B cell (primary cell): ENCODE data around the gene GLB1L3. TPM values are rescaled to one million over a fixed set of nuclear protein-coding genes. Genes with fewer than 3 reads are reported as not detected.
A peak's percentile ranks its signal among the peaks of the same experiment; 100 is the strongest.

Source experiments
- ATAC-seq: fragments of 200-7000 bp; cut with Tn5 transposase; one replicate; pipeline ENCODE4 v1.10.0; 2021; ENCODE audit warnings: low read depth, mild to moderate bottlenecking, moderate number of reproducible peaks, moderate library complexity
- CTCF ChIA-PET: fragments of 350-600 bp; sonication (Branson Sonifier 250); formaldehyde crosslinking; loops from one replicate; lab custom pipeline; 2021; ENCODE audit warnings: antibody characterized with exemption, inconsistent platforms; lab: Charles Lee
- POLR2A ChIA-PET: fragments of 350-600 bp; sonication (Branson Sonifier 250); formaldehyde crosslinking; loops from one replicate; lab custom pipeline; 2021; ENCODE audit warnings: antibody characterized with exemption; lab: Charles Lee
- DNase-seq: peaks from one replicate; pipeline ENCODE4 v3.0.0; 2013
- H2AFZ ChIP-seq: 2 replicates; pipeline ENCODE4 v1.6.1; 2012; ENCODE audit warnings: mild to moderate bottlenecking, low read depth, low read length; ENCODE audit not compliant: insufficient read depth, poor library complexity, severe bottlenecking
- H3K27ac ChIP-seq, 2 donors: 1 replicate in 1 of 2; 2 replicates in 1 of 2; pipeline ENCODE4 v1.5.1; 2012 to 2013; ENCODE audit warnings: low read length in 2 of 2, mild to moderate bottlenecking in 2 of 2, moderate library complexity in 1 of 2
- H3K27me3 ChIP-seq, 4 experiments: fragments of 200-600 bp in 1 of 4; sonication (generic) in 1 of 4; replicated peaks in 1 of 4; 1 replicate in 2 of 4; 2 replicates in 2 of 4; pipeline versions ENCODE4 v1.6.1 to v1.7.0; 2013 to 2016; ENCODE audit warnings: low read length in 3 of 4, mild to moderate bottlenecking in 2 of 4, mixed read lengths in 1 of 4, moderate library complexity in 1 of 4; ENCODE audit not compliant: insufficient read depth in 4 of 4, control insufficient read depth in 3 of 4; ENCODE audit errors: control extremely low read depth in 1 of 4
- H3K36me3 ChIP-seq, 2 experiments: replicated peaks in 1 of 2; 1 replicate in 1 of 2; 2 replicates in 1 of 2; pipeline versions ENCODE4 v1.6.1 to v1.7.1; 2013; ENCODE audit warnings: low read length in 1 of 2; ENCODE audit not compliant: insufficient read depth in 2 of 2, control insufficient read depth in 1 of 2; ENCODE audit errors: control extremely low read depth in 1 of 2, extremely low read depth in 1 of 2
- H3K4me1 ChIP-seq, 2 donors: fragments of 200-600 bp in 1 of 2; sonication (generic) in 1 of 2; 1 replicate in 1 of 2; 2 replicates in 1 of 2; pipeline versions ENCODE4 v1.5.1 to v1.6.1; 2013 to 2017; ENCODE audit warnings: low read length in 2 of 2; ENCODE audit not compliant: control insufficient read depth in 2 of 2, insufficient read depth in 2 of 2
- H3K4me2 ChIP-seq: replicated peaks from 2 replicates; pipeline ENCODE3; 2012; ENCODE audit warnings: mild to moderate bottlenecking, low read depth, low read length; ENCODE audit not compliant: poor library complexity, severe bottlenecking
- H3K4me3 ChIP-seq, 5 experiments: fragments of 200-600 bp in 1 of 5; sonication (generic) in 1 of 5; 1 replicate in 3 of 5; 2 replicates in 2 of 5; pipeline versions ENCODE4 v1.5.1 to v1.7.0; 2011 to 2016; ENCODE audit warnings: low read length in 4 of 5, mild to moderate bottlenecking in 4 of 5, low read depth in 2 of 5, control low read depth in 1 of 5, moderate library complexity in 1 of 5; ENCODE audit not compliant: insufficient read depth in 1 of 5; ENCODE audit errors: control extremely low read depth in 1 of 5, extremely low read depth in 1 of 5
- H3K79me2 ChIP-seq: fragments of 200-600 bp; sonication (generic); one replicate; pipeline ENCODE4 v1.6.0; 2016; ENCODE audit warnings: low read length; ENCODE audit not compliant: control insufficient read depth, insufficient read depth
- H3K9ac ChIP-seq: fragments of 200-600 bp; sonication (generic); 2 replicates; pipeline ENCODE4 v1.6.1; 2017; ENCODE audit warnings: mild to moderate bottlenecking, low read length, moderate library complexity
- H3K9me3 ChIP-seq, 3 donors: one replicate each; pipeline versions ENCODE4 v1.6.1 to v1.7.1; 2013; ENCODE audit warnings: low read length in 2 of 3; ENCODE audit not compliant: control insufficient read depth in 2 of 3, insufficient read depth in 1 of 3; ENCODE audit errors: control extremely low read depth in 1 of 3
- H4K20me1 ChIP-seq: 2 replicates; pipeline ENCODE4 v1.6.0; 2012; ENCODE audit warnings: mild to moderate bottlenecking, low read length; ENCODE audit not compliant: insufficient read depth, control insufficient read depth, poor library complexity, severe bottlenecking
- H3K27ac Mint-ChIP-seq: one replicate; pipeline ENCODE4 v1.8.0; 2021; ENCODE audit warnings: mixed read lengths
- H3K27me3 Mint-ChIP-seq: one replicate; pipeline ENCODE4 v1.8.0; 2021; ENCODE audit warnings: mixed read lengths
- H3K4me1 Mint-ChIP-seq: one replicate; pipeline ENCODE4 v1.8.0; 2021; ENCODE audit warnings: mixed read lengths
- H3K4me3 Mint-ChIP-seq: one replicate; pipeline ENCODE4 v1.8.0; 2021; ENCODE audit warnings: mixed read lengths
- H3K9me3 Mint-ChIP-seq: one replicate; pipeline ENCODE4 v1.8.0; 2022; ENCODE audit warnings: mixed read lengths; ENCODE audit not compliant: insufficient read depth
- EZH2 ChIP-seq: IDR thresholded peaks from 2 replicates; pipeline ENCODE4 v1.6.1; 2012; ENCODE audit warnings: borderline replicate concordance, low read depth, mild to moderate bottlenecking, moderate library complexity, low read length; ENCODE audit not compliant: insufficient read depth, poor library complexity, severe bottlenecking
- WGBS: methylation state at CpG from one replicate; pipeline ENCODE4 v1.1.5; 2013; ENCODE audit warnings: missing lambda C conversion rate; ENCODE audit not compliant: insufficient coverage; 5-methylcytosine and 5-hydroxymethylcytosine counted together
- intact Hi-C: fragments of 100-400 bp; cut with micrococcal nuclease; formaldehyde crosslinking; loops from one replicate; pipeline ENCODE4 v1.10.0; 2022
- polyA plus RNA-seq: library from polyadenylated mRNA; depleted of rRNA; stranded (reverse); fragments of >200 nt; gene quantifications from 2 replicates; pipeline ENCODE4 v1.2.3, GENCODE V29; 2012
- total RNA-seq, 2 donors: library from RNA; stranded (reverse); fragments of 120-200 nt in 1 of 2; gene quantifications; 1 replicate in 1 of 2; 2 replicates in 1 of 2; pipeline versions ENCODE4 v1.2.3 to v1.2.4, GENCODE V29; 2013 to 2022
- TF ChIP-seq, protein P1 (sequence below): fragments of 200-600 bp; IDR thresholded peaks from one replicate; pipeline ENCODE4 v1.8.0; 2022; ENCODE audit warnings: antibody characterized with exemption, mild to moderate bottlenecking

The GLB1L3 gene
- total and polyA plus RNA-seq, 2 donors (not counting 1 experiment from before 2014, with no cell fraction given), result not detected

DNA sequence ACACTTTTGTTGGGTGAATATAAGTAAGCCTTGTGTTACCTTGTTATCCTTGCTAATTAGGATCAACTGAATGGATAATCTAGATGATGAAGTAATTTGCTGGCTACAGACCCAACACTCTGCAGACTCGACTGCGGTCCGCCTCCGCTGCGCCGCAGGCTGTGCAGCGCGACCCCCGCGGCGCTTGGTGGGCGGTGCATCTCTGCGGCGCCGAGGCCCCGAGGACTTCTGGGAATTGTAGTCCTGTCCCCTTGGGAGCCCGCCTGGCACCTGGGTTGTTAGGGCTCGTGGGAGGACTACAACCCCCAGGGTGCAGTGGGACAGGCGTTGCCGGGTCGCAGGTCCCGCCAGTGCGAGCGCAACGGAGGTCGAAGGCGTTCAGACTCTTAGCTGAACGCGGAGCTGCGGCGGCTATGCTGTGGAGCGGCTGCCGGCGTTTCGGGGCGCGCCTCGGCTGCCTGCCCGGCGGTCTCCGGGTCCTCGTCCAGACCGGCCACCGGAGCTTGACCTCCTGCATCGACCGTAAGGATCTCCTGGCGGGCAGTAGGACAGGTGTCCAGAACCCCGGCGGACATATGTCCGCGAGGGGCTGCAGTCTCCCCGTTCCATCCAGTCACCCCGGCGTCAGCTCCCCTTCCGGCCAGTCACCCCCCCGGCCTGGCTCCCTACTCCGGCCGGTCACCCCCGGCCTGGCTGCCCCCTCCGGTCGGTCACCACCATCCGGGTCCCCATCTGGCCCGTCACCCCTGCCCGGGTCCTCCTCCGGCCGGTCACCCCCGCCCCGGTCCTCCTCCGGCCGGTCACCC lies 22.8 kb upstream of the GLB1L3 start, which contains the start of the genes ACAD8 and THYN1:
Gene ACAD8 (plus strand): TSS at position 381 of the 806 bp plus-strand sequence. CDS start 33 bp downstream, at position 414.
Gene THYN1 (minus strand): TSS at position 165 of the 806 bp plus-strand sequence. CDS start 470 bp downstream, outside the sequence.
- no peak for TF ChIP-seq EZH2
- TF ChIP-seq, protein P1, sequence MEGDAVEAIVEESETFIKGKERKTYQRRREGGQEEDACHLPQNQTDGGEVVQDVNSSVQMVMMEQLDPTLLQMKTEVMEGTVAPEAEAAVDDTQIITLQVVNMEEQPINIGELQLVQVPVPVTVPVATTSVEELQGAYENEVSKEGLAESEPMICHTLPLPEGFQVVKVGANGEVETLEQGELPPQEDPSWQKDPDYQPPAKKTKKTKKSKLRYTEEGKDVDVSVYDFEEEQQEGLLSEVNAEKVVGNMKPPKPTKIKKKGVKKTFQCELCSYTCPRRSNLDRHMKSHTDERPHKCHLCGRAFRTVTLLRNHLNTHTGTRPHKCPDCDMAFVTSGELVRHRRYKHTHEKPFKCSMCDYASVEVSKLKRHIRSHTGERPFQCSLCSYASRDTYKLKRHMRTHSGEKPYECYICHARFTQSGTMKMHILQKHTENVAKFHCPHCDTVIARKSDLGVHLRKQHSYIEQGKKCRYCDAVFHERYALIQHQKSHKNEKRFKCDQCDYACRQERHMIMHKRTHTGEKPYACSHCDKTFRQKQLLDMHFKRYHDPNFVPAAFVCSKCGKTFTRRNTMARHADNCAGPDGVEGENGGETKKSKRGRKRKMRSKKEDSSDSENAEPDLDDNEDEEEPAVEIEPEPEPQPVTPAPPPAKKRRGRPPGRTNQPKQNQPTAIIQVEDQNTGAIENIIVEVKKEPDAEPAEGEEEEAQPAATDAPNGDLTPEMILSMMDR, result peak; percentile 40

More for the DNA sequence above, 22.8 kb upstream of the GLB1L3 start, which contains the start of the genes ACAD8 and THYN1:
- Histone ChIP-seq H4K20me1 (no peaks in the 10 kb centered on the region), H3K79me2 (peaks cover 7% of the 10 kb centered on the region), H3K27ac (peak within 1 kb of the TSS; percentile 42 to 45), H3K9ac (peak within 1 kb of the TSS; percentile 82), H3K27me3 (no peaks in the 10 kb centered on the region), H2AFZ (peak within 1 kb of the TSS; percentile 95), H3K4me3 (peak within 1 kb of the TSS; percentile 81 to 100 (median 93)), H3K36me3 (peaks cover under 1 to 22% of the 10 kb centered on the region in 2 experiments), H3K9me3 (no peaks in the 10 kb centered on the region), H3K4me1 (peaks cover 10 to 15% of the 10 kb centered on the region in 2 donors), H3K4me2 (peak within 1 kb of the TSS; percentile 94)
- WGBS, result under 1% methylated on average over 68 of the region's 70 CpGs
- ChIA-PET CTCF (interaction anchor here (1.0 to 3.3 kb wide), 8 partner anchors 9 to 45 kb away, joined by 3 to 14 read pairs (median 5); partner anchors contain the start of genes NCAPD3 and VPS26B), POLR2A (interaction anchor here (0.7 to 1.4 kb wide), 2 partner anchors 26 to 29 kb away, joined by 3 to 6 read pairs; partner anchors contain the start of genes NCAPD3 and VPS26B)
- Mint-ChIP-seq H3K27ac (peak within 1 kb of the TSS; percentile 69), H3K4me3 (peak within 1 kb of the TSS; percentile 91), H3K9me3 (no peaks in the 10 kb centered on the region), H3K27me3 (no peaks in the 10 kb centered on the region), H3K4me1 (peaks cover 28% of the 10 kb centered on the region)
- ATAC-seq, result peak; percentile 100
- peak; percentile 96 for DNase-seq
- intact Hi-C loops, result loop anchor here (1.0 to 2.0 kb wide), 5 partner anchors 25 to 184 kb away; partner anchors contain the start of genes GLB1L2, JAM3 and VPS26B
